IMR-90 (cell line): ENCODE results near the gene ARSJ. TPM values are rescaled to one million over a fixed set of nuclear protein-coding genes. Genes with fewer than 3 reads are reported as not detected.

Source experiments
- ATAC-seq: fragments of 200-7000 bp; cut with Tn5 transposase; 2 replicates; pipeline ENCODE4 v1.9.1; 2020; ENCODE audit warnings: low read depth, mild to moderate bottlenecking, moderate library complexity
- BruUV-seq: library from RNA; stranded (reverse); fragments of 400-500 nt; replicated peaks from 2 replicates; lab custom pipeline; 2021; lab: Mats Ljungman, UMichigan
- CTCF ChIA-PET: fragments of 300-600 bp; formaldehyde crosslinking; extraction: SDS; loops from one replicate; lab custom pipeline; 2021; ENCODE audit warnings: antibody characterized with exemption; lab: Yijun Ruan, JAX
- POLR2A ChIA-PET: fragments of 300-600 bp; sonication (Branson Sonifier 250); formaldehyde crosslinking; loops from one replicate; lab custom pipeline; 2022; ENCODE audit warnings: antibody characterized with exemption; ENCODE audit not compliant: unreplicated experiment; lab: Charles Lee
- DNase-seq: peaks from one replicate; pipeline ENCODE4 v3.0.0; 2013
- H2AFZ ChIP-seq: replicated peaks from 2 replicates; pipeline ENCODE3; 2013; ENCODE audit warnings: low read length, mild to moderate bottlenecking; ENCODE audit not compliant: poor library complexity
- H2AK5ac ChIP-seq: 2 replicates; pipeline ENCODE4 v1.6.1; 2013; ENCODE audit warnings: low read depth, low read length, inconsistent platforms
- H2AK9ac ChIP-seq: replicated peaks from 2 replicates; pipeline ENCODE3; 2013; ENCODE audit warnings: mild to moderate bottlenecking, low read depth, low read length, moderate library complexity; ENCODE audit not compliant: poor library complexity
- H2BK120ac ChIP-seq: 2 replicates; pipeline ENCODE4 v1.6.1; 2013; ENCODE audit warnings: low read depth, low read length, inconsistent platforms
- H2BK15ac ChIP-seq: 3 replicates; pipeline ENCODE4 v1.6.1; 2013; ENCODE audit warnings: low read depth, low read length, inconsistent platforms
- H2BK20ac ChIP-seq: 2 replicates; pipeline ENCODE4 v1.6.1; 2013; ENCODE audit warnings: low read depth, mild to moderate bottlenecking, inconsistent platforms, low read length, moderate library complexity
- H2BK5ac ChIP-seq: 2 replicates; pipeline ENCODE4 v1.6.1; 2013; ENCODE audit warnings: mild to moderate bottlenecking, low read depth, low read length, inconsistent platforms; ENCODE audit not compliant: poor library complexity, severe bottlenecking
- H3K14ac ChIP-seq: replicated peaks from 2 replicates; pipeline ENCODE4 v1.6.1; 2013; ENCODE audit warnings: low read depth, low read length, inconsistent platforms
- H3K18ac ChIP-seq: 2 replicates; pipeline ENCODE4 v1.6.1; 2013; ENCODE audit warnings: low read depth, low read length, control low read depth
- H3K23ac ChIP-seq: 2 replicates; pipeline ENCODE4 v1.6.1; 2013; ENCODE audit warnings: low read depth, low read length, inconsistent platforms
- H3K27ac ChIP-seq: 2 replicates; pipeline ENCODE4 v1.5.1; 2013; ENCODE audit warnings: mild to moderate bottlenecking, control low read depth, low read length; ENCODE audit not compliant: insufficient read depth
- H3K27me3 ChIP-seq: 2 replicates; pipeline ENCODE4 v1.6.1; 2013; ENCODE audit warnings: low read length; ENCODE audit not compliant: control insufficient read depth, insufficient read depth
- H3K36me3 ChIP-seq: 2 replicates; pipeline ENCODE4 v1.6.1; 2013; ENCODE audit warnings: low read length, mixed read lengths; ENCODE audit not compliant: control insufficient read depth, insufficient read depth
- H3K4ac ChIP-seq: 2 replicates; pipeline ENCODE4 v1.6.1; 2013; ENCODE audit warnings: low read depth, low read length, inconsistent platforms
- H3K4me1 ChIP-seq: 2 replicates; pipeline ENCODE4 v1.6.1; 2013; ENCODE audit warnings: low read length, mixed read lengths; ENCODE audit not compliant: control insufficient read depth, insufficient read depth
- H3K4me2 ChIP-seq: 2 replicates; pipeline ENCODE4 v1.6.1; 2013; ENCODE audit warnings: low read depth, mild to moderate bottlenecking, control low read depth, low read length, moderate library complexity
- H3K4me3 ChIP-seq: 2 replicates; pipeline ENCODE4 v1.5.1; 2013; ENCODE audit warnings: low read depth, mild to moderate bottlenecking, control low read depth, low read length, moderate library complexity; ENCODE audit not compliant: insufficient read depth
- H3K56ac ChIP-seq: 2 replicates; pipeline ENCODE4 v1.6.1; 2013; ENCODE audit warnings: low read length, inconsistent platforms; ENCODE audit not compliant: insufficient read depth; ENCODE audit errors: extremely low read depth
- H3K79me1 ChIP-seq, 2 experiments: 2 replicates each; pipeline ENCODE4 v1.6.1; 2013; ENCODE audit warnings: low read length in 2 of 2, inconsistent platforms in 1 of 2, low read depth in 1 of 2
- H3K9ac ChIP-seq: 2 replicates; pipeline ENCODE4 v1.6.1; 2013; ENCODE audit warnings: low read depth, low read length, control low read depth
- H3K9me1 ChIP-seq: 2 replicates; pipeline ENCODE4 v1.6.1; 2013; ENCODE audit warnings: low read length, inconsistent platforms; ENCODE audit not compliant: insufficient read depth
- H3K9me3 ChIP-seq: 2 replicates; pipeline ENCODE4 v1.6.1; 2013; ENCODE audit warnings: low read length; ENCODE audit not compliant: control insufficient read depth, insufficient read depth
- H4K20me1 ChIP-seq: 2 replicates; pipeline ENCODE4 v1.6.1; 2013; ENCODE audit warnings: low read length, inconsistent platforms; ENCODE audit not compliant: insufficient read depth
- H4K5ac ChIP-seq: 2 replicates; pipeline ENCODE4 v1.6.1; 2013; ENCODE audit warnings: mild to moderate bottlenecking, low read depth, low read length, control low read depth
- H4K8ac ChIP-seq, 2 experiments: 2 replicates each; pipeline ENCODE4 v1.6.1; 2013; ENCODE audit warnings: low read depth in 2 of 2, low read length in 2 of 2, control low read depth in 1 of 2, inconsistent platforms in 1 of 2
- H4K91ac ChIP-seq: 2 replicates; pipeline ENCODE4 v1.6.1; 2013; ENCODE audit warnings: low read depth, low read length, inconsistent platforms; ENCODE audit not compliant: insufficient read depth
- MAFK ChIP-seq: IDR thresholded peaks from 2 replicates; pipeline ENCODE4 v1.6.1; 2012; ENCODE audit warnings: low read depth, low read length, improper control_type of control experiment
- MXI1 ChIP-seq: IDR thresholded peaks from 2 replicates; pipeline ENCODE4 v1.6.1; 2012; ENCODE audit warnings: low read depth, mild to moderate bottlenecking, low read length, moderate library complexity, borderline replicate concordance
- RAD21 ChIP-seq: IDR thresholded peaks from 2 replicates; pipeline ENCODE4 v1.6.1; 2012; ENCODE audit warnings: low read length, improper control_type of control experiment
- WGBS, 2 experiments: methylation state at CpG; one replicate each; pipeline versions ENCODE4 v1.1.5 to v1.1.7; 2013; ENCODE audit warnings: missing lambda C conversion rate in 2 of 2; ENCODE audit not compliant: insufficient read length in 1 of 2; ENCODE audit errors: extremely low coverage in 2 of 2; 5-methylcytosine and 5-hydroxymethylcytosine counted together
- dilution Hi-C: fragments of 300-500 bp; cut with HindIII; formaldehyde crosslinking; loops from one replicate; pipeline ENCODE4 v1.14.3; 2018; ENCODE audit warnings: low sequenced_read_pairs; ENCODE audit not compliant: unreplicated experiment
- in situ Hi-C: fragments of 300-500 bp; cut with MboI; formaldehyde crosslinking; loops from 3 replicates; pipeline ENCODE4 v1.14.3; 2019; ENCODE audit warnings: low sequenced_read_pairs, inconsistent platforms, mixed read lengths
- intact Hi-C: fragments of 100-400 bp; cut with micrococcal nuclease; formaldehyde crosslinking; loops from 2 replicates; pipeline ENCODE4 v1.10.0; 2022
- polyA plus RNA-seq, 3 experiments: library from polyadenylated mRNA; depleted of rRNA; stranded (reverse); fragments of >200 nt; gene quantifications; 2 replicates each; pipeline ENCODE4 v1.2.3, GENCODE V29; 2012; ENCODE audit warnings: low replicate concordance in 1 of 3
- total RNA-seq: library from RNA; depleted of rRNA; stranded (reverse); fragments of >200 nt; gene quantifications from 2 replicates; pipeline ENCODE4 v1.2.3, GENCODE V29; 2012

ARSJ gene
- total and polyA plus RNA-seq, 2 of the 4 experiments (the other 2 are of a cell fraction): 47.7 to 143 TPM

GRCh38 chr4:113878668-113879067 is 100.8 kb downstream of the ARSJ start:
- Histone ChIP-seq H4K91ac (no peak overlapping the region), H3K9me1 (peaks cover 7% of the 10 kb centered on the region; the same call in 1 of the 2 replicates), H3K4me3 (no peak overlapping the region), H2BK5ac (no peak overlapping the region), H4K5ac (no peak overlapping the region), H4K8ac (no peak overlapping the region), H3K27ac (no peak overlapping the region), H3K4me2 (no peak overlapping the region), H3K23ac (no peak overlapping the region), H2BK20ac (no peak overlapping the region), H3K9me3 (no peaks in the 10 kb centered on the region), H4K20me1 (no peaks in the 10 kb centered on the region), H2AK9ac (no peak overlapping the region), H2BK15ac (0 out of 3 replicates have a peak overlapping the region, but pooled peaks have one; percentile 31), H2AFZ (no peak overlapping the region), H3K56ac (no peak overlapping the region), H2AK5ac (no peak overlapping the region), H3K14ac (no peak overlapping the region), H3K18ac (no peak overlapping the region), H3K36me3 (no peaks in the 10 kb centered on the region), H2BK120ac (no peak overlapping the region), H3K4me1 (peaks cover 4% of the 10 kb centered on the region), H3K4ac (no peak overlapping the region), H3K27me3 (no peaks in the 10 kb centered on the region), H3K79me1 (no peaks in the 10 kb centered on the region), H3K9ac (no peak overlapping the region)
- peak; percentile 62 for ATAC-seq
- TF ChIP-seq MXI1: no peak
- TF ChIP-seq RAD21: peak; percentile 30; the same call in 1 of the 2 replicates
- TF ChIP-seq MAFK: 0 out of 2 replicates have a peak, but pooled peaks have one; percentile 9
- ChIA-PET POLR2A (no interaction called here), CTCF (interaction anchor here (0.6 kb wide), 1 partner anchor 13 kb away, joined by 3 read pairs; no protein-coding TSS in a partner anchor)
- BruUV-seq: no TSS peak
- intact Hi-C loops (no loop called here), in situ Hi-C loops (no loop called here), dilution Hi-C loops (no loop called here)
- DNase-seq: peak; percentile 57
- 30% methylated on average over 3 of the region's 3 CpGs; no CpG with 5 or more reads in 1 of the 2 experiments for WGBS, 2 experiments
